ENCODE measurements around the gene SAMD5. TPM values are rescaled to one million over a fixed set of nuclear protein-coding genes. Genes with fewer than 3 reads are reported as not detected.

The SAMD5 gene
- total and polyA plus RNA-seq, 8 donors = 10.5 to 30.3 (median 26.0) TPM

DNA sequence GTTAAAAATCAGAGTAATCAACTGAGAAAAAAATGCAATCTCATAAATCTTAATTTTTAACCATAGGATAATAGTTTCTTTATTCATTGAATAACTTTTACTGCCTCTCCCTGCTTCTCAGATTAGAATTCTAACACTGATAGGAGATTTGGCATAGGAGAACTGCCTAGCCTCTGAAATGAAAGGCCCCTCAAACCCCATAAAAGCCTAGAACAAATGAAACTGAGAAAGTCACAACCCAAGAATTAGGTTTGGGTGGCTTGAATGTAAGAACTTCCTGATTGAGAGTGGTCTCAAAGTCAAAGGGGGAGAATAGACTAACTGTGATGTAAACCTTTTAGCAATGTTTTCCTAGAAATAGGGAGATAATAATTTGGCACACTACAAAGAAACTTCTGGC lies 52.2 kb downstream of the SAMD5 start:
- H3K27ac ChIP-seq = no peak overlapping the region
- no peaks in the 10 kb centered on the region for H3K9me3 ChIP-seq
- DNase-seq = no peak
- no peak overlapping the region for H3K4me3 ChIP-seq
- ATAC-seq = no peak
- H3K27me3 ChIP-seq = no peaks in the 10 kb centered on the region
- no peaks in the 10 kb centered on the region for H3K4me1 ChIP-seq
- intact Hi-C loops (cut with DNase I) = no loop called here
- TF ChIP-seq, protein P1, sequence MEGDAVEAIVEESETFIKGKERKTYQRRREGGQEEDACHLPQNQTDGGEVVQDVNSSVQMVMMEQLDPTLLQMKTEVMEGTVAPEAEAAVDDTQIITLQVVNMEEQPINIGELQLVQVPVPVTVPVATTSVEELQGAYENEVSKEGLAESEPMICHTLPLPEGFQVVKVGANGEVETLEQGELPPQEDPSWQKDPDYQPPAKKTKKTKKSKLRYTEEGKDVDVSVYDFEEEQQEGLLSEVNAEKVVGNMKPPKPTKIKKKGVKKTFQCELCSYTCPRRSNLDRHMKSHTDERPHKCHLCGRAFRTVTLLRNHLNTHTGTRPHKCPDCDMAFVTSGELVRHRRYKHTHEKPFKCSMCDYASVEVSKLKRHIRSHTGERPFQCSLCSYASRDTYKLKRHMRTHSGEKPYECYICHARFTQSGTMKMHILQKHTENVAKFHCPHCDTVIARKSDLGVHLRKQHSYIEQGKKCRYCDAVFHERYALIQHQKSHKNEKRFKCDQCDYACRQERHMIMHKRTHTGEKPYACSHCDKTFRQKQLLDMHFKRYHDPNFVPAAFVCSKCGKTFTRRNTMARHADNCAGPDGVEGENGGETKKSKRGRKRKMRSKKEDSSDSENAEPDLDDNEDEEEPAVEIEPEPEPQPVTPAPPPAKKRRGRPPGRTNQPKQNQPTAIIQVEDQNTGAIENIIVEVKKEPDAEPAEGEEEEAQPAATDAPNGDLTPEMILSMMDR (IDR thresholded peaks at IDR 0.05) = no peak
- H3K36me3 ChIP-seq = no peaks in the 10 kb centered on the region

GRCh38 chr6:147561726-147562125 lies 53.2 kb downstream of the SAMD5 start:
- intact Hi-C loops (cut with DNase I) = no loop called here
- Histone ChIP-seq H3K27ac (no peak overlapping the region), H3K36me3 (no peaks in the 10 kb centered on the region), H3K4me3 (no peak overlapping the region), H3K9me3 (no peaks in the 10 kb centered on the region), H3K27me3 (no peaks in the 10 kb centered on the region), H3K4me1 (peaks cover 0 to under 1% of the 10 kb centered on the region in 2 donors)
- TF ChIP-seq, protein P1 (IDR thresholded peaks at IDR 0.05) = no peak
- DNase-seq (no peak), ATAC-seq (no peak)

DNA sequence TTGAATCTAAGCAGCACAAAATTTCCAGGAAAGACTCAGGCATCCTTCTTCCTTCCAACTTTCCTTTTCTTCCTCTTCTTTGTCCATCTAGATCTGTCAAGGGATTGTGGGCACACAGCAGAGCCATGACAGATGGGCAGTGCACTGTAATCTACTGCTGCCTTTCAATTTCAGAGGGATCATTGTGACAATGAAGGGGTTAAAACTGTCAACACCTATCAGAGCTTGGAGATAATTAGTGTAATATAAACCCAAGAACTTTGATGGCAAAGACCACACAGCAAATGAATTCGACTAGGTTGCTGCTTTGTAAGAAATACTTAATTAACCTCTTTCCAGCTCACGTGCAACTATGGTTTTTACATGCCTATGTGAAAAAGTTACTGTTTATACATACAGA lies 55.0 kb downstream of the SAMD5 start:
- intact Hi-C loops (cut with DNase I) = no loop called here
- H3K27me3 ChIP-seq = no peaks in the 10 kb centered on the region
- no peak overlapping the region for H3K4me3 ChIP-seq
- ATAC-seq = no peak
- no peak overlapping the region for H3K27ac ChIP-seq
- no peak for DNase-seq
- peaks cover 0 to 4% of the 10 kb centered on the region in 2 donors for H3K4me1 ChIP-seq
- no peaks in the 10 kb centered on the region for H3K36me3 ChIP-seq
- TF ChIP-seq, protein P1 (IDR thresholded peaks at IDR 0.05) = no peak
- no peaks in the 10 kb centered on the region for H3K9me3 ChIP-seq

DNA sequence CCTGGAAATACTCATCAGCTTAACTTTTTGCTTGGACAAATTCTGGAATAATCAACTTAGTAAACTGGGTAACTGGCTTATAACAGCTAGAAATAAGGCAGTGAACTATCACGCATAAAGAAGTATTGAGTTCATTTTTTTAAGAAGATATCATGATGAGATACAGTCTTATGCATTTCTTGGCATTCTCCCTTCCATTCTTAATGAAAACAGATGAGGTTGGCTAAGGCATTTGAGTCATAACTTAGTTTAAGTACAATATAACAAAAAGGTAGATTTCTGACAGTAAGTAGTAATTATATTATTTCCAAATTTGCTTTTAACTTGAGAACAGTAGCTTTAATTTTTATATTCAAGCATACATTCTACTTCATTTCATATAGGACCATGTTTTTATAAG lies 56.1 kb downstream of the SAMD5 start:
- ATAC-seq (no peak), DNase-seq (no peak)
- H3K36me3 ChIP-seq = no peaks in the 10 kb centered on the region
- no peaks in the 10 kb centered on the region for H3K27me3 ChIP-seq
- peaks cover 0 to 4% of the 10 kb centered on the region in 2 donors for H3K4me1 ChIP-seq
- TF ChIP-seq, protein P1 (IDR thresholded peaks at IDR 0.05) = no peak
- H3K4me3 ChIP-seq = no peak overlapping the region
- no peaks in the 10 kb centered on the region for H3K9me3 ChIP-seq
- no peak overlapping the region for H3K27ac ChIP-seq
- intact Hi-C loops (cut with DNase I) = no loop called here

DNA sequence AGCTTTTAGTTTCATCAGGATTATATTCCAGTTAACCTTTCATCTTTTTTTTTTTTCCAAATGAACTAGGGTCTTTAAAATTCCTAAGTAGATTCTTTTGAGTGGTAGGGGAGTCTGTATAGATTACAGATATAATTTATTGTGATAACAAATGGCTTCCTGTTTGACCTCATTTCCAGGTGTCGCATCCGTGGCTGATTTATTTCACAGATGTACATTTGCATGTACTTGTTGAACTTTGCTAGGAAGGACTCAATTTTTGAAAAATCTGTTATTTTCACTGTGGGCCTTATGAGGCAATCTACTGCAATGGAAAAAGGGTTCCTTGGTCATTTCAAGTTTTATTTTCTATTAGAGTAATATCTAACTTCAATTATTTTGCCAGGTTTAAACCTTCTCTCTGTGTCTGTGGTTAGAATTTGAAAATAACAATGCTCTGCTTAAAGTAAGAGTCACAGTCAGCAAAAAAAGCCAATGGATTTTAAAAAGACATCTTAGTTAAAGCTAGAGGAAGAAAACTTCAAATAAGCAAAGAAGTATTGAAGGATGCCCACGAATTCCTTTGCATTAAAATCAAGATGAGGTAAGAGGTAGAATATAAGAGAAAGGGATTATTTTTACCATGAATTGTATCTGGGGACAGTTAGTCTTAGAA lies 57.9 kb downstream of the SAMD5 start:
- no peak for DNase-seq
- Histone ChIP-seq H3K4me1 (peaks cover 0 to 4% of the 10 kb centered on the region in 2 donors), H3K9me3 (no peaks in the 10 kb centered on the region), H3K27ac (no peak overlapping the region), H3K36me3 (no peaks in the 10 kb centered on the region), H3K4me3 (no peak overlapping the region), H3K27me3 (no peaks in the 10 kb centered on the region)
- TF ChIP-seq, protein P1 (IDR thresholded peaks at IDR 0.05) = no peak
- intact Hi-C loops (cut with DNase I) = no loop called here
- ATAC-seq = no peak

All from left lung (tissue), 10 donors.